Nephron progenitor cell (in vitro differentiated cells): ENCODE measurements around the gene CAMKK2.

Source experiments
- DNase-seq: peaks from one replicate; pipeline ENCODE4 v3.0.0; 2021
- H3K27ac Mint-ChIP-seq: 2 replicates; pipeline ENCODE4 v1.8.0; 2021; ENCODE audit warnings: mild to moderate bottlenecking, moderate library complexity, mixed read lengths
- H3K27me3 Mint-ChIP-seq: 2 replicates; pipeline ENCODE4 v1.8.0; 2021; ENCODE audit warnings: mild to moderate bottlenecking, low read depth, mixed read lengths; ENCODE audit not compliant: poor library complexity
- H3K36me3 Mint-ChIP-seq: 2 replicates; pipeline ENCODE4 v1.8.0; 2021; ENCODE audit warnings: low read depth, mixed read lengths
- H3K4me1 Mint-ChIP-seq: 2 replicates; pipeline ENCODE4 v1.8.0; 2021; ENCODE audit warnings: mixed read lengths
- H3K4me3 Mint-ChIP-seq: 2 replicates; pipeline ENCODE4 v1.8.0; 2021; ENCODE audit warnings: mild to moderate bottlenecking, moderate library complexity, mixed read lengths
- H3K9me3 Mint-ChIP-seq: 2 replicates; pipeline ENCODE4 v1.8.0; 2021; ENCODE audit warnings: mild to moderate bottlenecking, moderate library complexity, mixed read lengths
- TF ChIP-seq, protein P1 (sequence below): fragments of 200-600 bp; sonication (generic); IDR thresholded peaks from 2 replicates; pipeline ENCODE4 v1.5.0; 2021; ENCODE audit warnings: antibody characterized with exemption

CAMKK2 gene

DNA sequence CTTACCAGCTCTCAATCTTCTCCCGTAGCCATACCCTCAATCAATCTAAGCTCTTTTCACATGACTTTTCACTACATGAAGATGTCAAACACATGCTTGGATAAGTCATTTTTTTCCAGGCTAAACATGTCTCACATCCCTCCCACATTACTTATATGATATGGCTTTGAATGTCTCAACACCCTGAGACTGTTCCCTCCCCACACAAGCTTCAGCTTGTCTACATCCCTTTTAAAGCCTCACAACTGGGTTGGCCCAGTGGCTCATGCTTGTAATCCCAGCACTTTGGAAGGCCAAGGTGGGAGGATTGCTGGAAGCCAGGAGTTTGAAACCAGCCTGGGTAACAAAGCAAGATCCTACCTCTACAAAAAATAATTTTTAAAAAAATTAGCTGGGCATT is 37.2 kb upstream of the CAMKK2 start:
- Mint-ChIP-seq H3K36me3 (peaks cover 67% of the 10 kb centered on the region), H3K27ac (no peak overlapping the region), H3K4me3 (no peak overlapping the region), H3K27me3 (no peaks in the 10 kb centered on the region), H3K4me1 (no peaks in the 10 kb centered on the region), H3K9me3 (no peaks in the 10 kb centered on the region)
- TF ChIP-seq, protein P1, sequence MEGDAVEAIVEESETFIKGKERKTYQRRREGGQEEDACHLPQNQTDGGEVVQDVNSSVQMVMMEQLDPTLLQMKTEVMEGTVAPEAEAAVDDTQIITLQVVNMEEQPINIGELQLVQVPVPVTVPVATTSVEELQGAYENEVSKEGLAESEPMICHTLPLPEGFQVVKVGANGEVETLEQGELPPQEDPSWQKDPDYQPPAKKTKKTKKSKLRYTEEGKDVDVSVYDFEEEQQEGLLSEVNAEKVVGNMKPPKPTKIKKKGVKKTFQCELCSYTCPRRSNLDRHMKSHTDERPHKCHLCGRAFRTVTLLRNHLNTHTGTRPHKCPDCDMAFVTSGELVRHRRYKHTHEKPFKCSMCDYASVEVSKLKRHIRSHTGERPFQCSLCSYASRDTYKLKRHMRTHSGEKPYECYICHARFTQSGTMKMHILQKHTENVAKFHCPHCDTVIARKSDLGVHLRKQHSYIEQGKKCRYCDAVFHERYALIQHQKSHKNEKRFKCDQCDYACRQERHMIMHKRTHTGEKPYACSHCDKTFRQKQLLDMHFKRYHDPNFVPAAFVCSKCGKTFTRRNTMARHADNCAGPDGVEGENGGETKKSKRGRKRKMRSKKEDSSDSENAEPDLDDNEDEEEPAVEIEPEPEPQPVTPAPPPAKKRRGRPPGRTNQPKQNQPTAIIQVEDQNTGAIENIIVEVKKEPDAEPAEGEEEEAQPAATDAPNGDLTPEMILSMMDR: no peak
- no peak for DNase-seq

DNA sequence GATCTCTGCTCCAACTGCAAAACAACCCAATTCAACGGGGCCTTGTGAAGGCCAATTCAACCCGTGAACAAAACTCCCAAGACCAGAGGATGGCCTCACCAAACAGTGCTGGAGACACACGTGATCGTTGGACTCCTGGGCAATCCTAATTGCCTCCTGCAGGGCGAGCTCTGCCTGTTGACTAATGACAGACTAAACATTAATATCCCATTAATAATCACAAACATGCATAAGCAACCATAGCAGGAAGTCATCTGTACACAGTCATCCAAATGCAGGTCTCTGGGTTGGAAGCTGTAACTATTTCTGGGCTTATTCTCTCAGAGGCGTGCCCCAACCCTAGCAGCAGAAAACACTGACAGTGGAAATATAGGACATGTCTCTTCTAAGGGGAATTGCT is 34.7 kb upstream of the CAMKK2 start:
- TF ChIP-seq, protein P1: no peak

DNA sequence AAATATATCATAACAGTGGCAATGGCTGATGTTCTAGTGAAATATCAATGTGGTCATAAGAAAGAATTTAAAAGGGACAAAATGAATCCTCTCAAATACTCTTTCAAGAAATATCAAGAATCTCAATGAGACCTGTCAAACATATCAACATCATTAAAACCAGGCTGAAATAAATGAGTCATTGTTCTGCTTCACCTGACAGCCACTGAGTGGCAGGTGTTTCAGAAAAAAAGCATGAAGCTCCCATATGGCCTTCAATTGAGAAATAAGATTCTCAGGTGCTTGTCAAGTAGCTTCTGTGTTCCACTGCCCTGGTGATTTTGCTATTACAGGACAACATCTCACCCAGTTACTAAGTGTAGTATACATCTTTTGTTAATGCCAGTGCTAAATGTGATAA is 34.2 kb upstream of the CAMKK2 start:
- H3K4me3 Mint-ChIP-seq: no peak overlapping the region

More for the DNA sequence above, 34.7 kb upstream of the CAMKK2 start:
- no peaks in the 10 kb centered on the region for H3K9me3 Mint-ChIP-seq
- DNase-seq: no peak
- no peaks in the 10 kb centered on the region for H3K4me1 Mint-ChIP-seq
- H3K27ac Mint-ChIP-seq: no peak overlapping the region
- H3K27me3 Mint-ChIP-seq: no peaks in the 10 kb centered on the region
- no peak overlapping the region for H3K4me3 Mint-ChIP-seq
- H3K36me3 Mint-ChIP-seq: peaks cover 71% of the 10 kb centered on the region

DNA sequence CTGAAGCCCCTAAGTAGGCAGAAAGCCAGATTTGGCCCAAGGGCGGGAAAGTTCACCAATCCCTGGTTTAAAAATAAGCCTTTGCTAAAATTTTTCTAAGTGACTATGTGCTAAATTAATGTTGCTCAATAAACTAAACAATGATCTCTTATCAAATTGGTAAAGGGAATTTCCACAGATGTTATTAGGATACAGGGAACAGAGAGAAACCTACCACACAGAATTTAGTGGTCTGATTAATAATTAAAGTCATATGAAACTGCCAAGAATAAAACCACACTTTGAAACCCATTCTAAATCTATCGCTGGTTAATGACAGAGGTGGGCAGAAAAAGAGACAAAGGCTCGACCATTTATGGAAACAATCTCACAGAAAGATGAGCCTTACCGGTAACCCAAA is 33.7 kb upstream of the CAMKK2 start:
- no peaks in the 10 kb centered on the region for H3K4me1 Mint-ChIP-seq
- TF ChIP-seq, protein P1: no peak
- H3K36me3 Mint-ChIP-seq: peaks cover 73% of the 10 kb centered on the region
- no peaks in the 10 kb centered on the region for H3K9me3 Mint-ChIP-seq
- H3K27ac Mint-ChIP-seq: no peak overlapping the region
- no peak overlapping the region for H3K4me3 Mint-ChIP-seq
- DNase-seq: no peak
- no peaks in the 10 kb centered on the region for H3K27me3 Mint-ChIP-seq

More for the DNA sequence above, 34.2 kb upstream of the CAMKK2 start:
- Mint-ChIP-seq H3K27ac (no peak overlapping the region), H3K9me3 (no peaks in the 10 kb centered on the region), H3K36me3 (peaks cover 76% of the 10 kb centered on the region), H3K4me1 (no peaks in the 10 kb centered on the region), H3K27me3 (no peaks in the 10 kb centered on the region)
- no peak for DNase-seq
- TF ChIP-seq, protein P1: no peak

DNA sequence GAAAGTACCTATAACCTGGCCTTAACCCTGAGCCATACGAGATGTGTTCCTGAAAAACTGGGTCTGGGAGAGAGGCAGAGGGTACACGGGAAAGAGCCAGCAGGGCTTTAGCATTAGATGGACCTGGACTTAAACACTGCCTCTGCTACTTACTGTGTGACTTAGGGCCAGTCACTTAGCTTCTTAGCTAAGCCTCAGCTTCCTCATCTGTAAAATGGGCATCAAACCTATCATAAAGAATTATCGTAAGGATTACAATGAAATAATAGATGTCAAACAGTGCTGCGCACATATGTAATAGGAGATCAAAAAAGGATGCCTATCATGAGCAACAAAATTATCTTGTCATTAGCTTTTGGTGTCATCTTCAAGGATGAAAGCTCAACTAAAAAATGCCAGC is 32.1 kb upstream of the CAMKK2 start:
- H3K27ac Mint-ChIP-seq: no peak overlapping the region
- H3K27me3 Mint-ChIP-seq: no peaks in the 10 kb centered on the region
- H3K4me3 Mint-ChIP-seq: no peak overlapping the region
- no peaks in the 10 kb centered on the region for H3K9me3 Mint-ChIP-seq
- peaks cover 69% of the 10 kb centered on the region for H3K36me3 Mint-ChIP-seq
- no peaks in the 10 kb centered on the region for H3K4me1 Mint-ChIP-seq
- TF ChIP-seq, protein P1: no peak
- DNase-seq: no peak

DNA sequence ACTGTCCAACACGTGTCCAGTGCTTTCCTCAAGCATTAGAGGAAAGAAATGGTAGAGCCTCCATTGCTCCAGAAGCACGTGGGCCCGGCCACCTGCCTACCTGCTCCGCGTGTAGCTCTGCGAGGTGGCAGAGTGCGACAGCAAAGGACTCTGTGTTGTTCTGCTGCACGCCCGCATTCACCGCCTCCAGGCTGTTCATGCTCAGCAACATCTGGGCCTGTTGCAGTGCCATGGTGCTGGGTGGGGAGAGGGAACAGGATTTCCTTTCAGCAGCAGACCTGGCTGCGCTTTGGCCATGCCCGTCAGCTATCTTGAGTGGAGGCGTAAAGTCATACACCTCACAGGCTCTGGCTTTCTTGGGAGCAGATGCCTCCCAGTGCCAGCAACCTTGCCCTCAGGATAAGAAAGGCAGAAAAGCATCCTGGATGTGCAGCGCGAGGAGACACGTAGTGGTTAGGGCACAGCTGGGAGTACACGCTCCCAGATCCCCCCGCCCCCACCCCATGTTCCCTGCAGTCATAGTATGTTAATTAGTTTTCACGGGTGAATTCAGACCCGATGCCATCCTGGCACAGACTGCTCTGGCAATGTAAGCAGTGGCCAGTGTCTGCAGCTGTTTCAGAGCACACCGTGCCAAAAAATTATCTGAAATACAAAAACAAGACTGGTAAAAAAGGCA is 30.6 kb upstream of the CAMKK2 start:
- DNase-seq: no peak
- Mint-ChIP-seq H3K36me3 (peaks cover 68% of the 10 kb centered on the region), H3K27me3 (no peaks in the 10 kb centered on the region), H3K4me1 (no peaks in the 10 kb centered on the region), H3K27ac (no peak overlapping the region), H3K9me3 (no peaks in the 10 kb centered on the region), H3K4me3 (no peak overlapping the region)
- TF ChIP-seq, protein P1: no peak
